Stomach (tissue), 9 donors: ENCODE measurements around the gene EGFL7. TPM values are rescaled to one million over a fixed set of nuclear protein-coding genes. Genes with fewer than 3 reads are reported as not detected.

Experiments used
- DNase-seq, 2 donors: peaks; one replicate each; pipeline versions ENCODE4 v3.0.0 to v3.0.0-alpha.2; 2013 to 2019
- H3K27ac ChIP-seq, 5 donors: fragments of 200-600 bp in 4 of 5; sonication (generic) in 4 of 5; one replicate each; pipeline ENCODE4 v1.5.1; 2013 to 2019; ENCODE audit warnings: mild to moderate bottlenecking in 1 of 5, moderate library complexity in 1 of 5
- H3K27me3 ChIP-seq, 3 donors: fragments of 200-600 bp; sonication (generic); one replicate each; pipeline ENCODE4 v1.5.1; 2017 to 2019; ENCODE audit warnings: mixed run types in 1 of 3
- H3K36me3 ChIP-seq, 4 donors: fragments of 200-600 bp; sonication (generic); 1 replicate in 3 of 4; 2 replicates in 1 of 4; pipeline ENCODE4 v1.5.1; 2016 to 2019
- H3K4me1 ChIP-seq, 4 donors: fragments of 200-600 bp; sonication (generic); one replicate each; pipeline ENCODE4 v1.5.1; 2016 to 2019
- H3K4me3 ChIP-seq, 4 donors: fragments of 200-600 bp; sonication (generic) in 3 of 4; one replicate each; pipeline ENCODE4 v1.5.1; 2016 to 2019; ENCODE audit warnings: mild to moderate bottlenecking in 1 of 4
- H3K9me3 ChIP-seq, 4 donors: fragments of 200-600 bp; sonication (generic); one replicate each; pipeline ENCODE4 v1.5.1; 2016 to 2019
- EP300 ChIP-seq: sonication (generic); formaldehyde crosslinking; IDR thresholded peaks from one replicate; pipeline ENCODE4 v1.6.1; 2017; ENCODE audit warnings: antibody characterized with exemption
- POLR2A ChIP-seq, 4 donors: fragments of 450-650 bp; IDR thresholded peaks; one replicate each; pipeline ENCODE4 v1.6.1; 2016; ENCODE audit warnings: antibody characterized with exemption in 4 of 4, control low read depth in 2 of 4, mild to moderate bottlenecking in 1 of 4, moderate library complexity in 1 of 4
- POLR2AphosphoS5 ChIP-seq, 3 donors: sonication (generic); formaldehyde crosslinking; IDR thresholded peaks; one replicate each; pipeline ENCODE4 v1.6.1; 2016; ENCODE audit warnings: antibody characterized with exemption in 3 of 3
- WGBS, 5 donors: extraction: QIAGEN DNeasy Blood & Tissue Kit in 3 of 5; methylation state at CpG; one replicate each; pipeline versions ENCODE4 v1.1.5 to v1.1.7; 2013 to 2018; 5-methylcytosine and 5-hydroxymethylcytosine counted together
- intact Hi-C: fragments of 100-400 bp; cut with DNase I; formaldehyde crosslinking; loops from one replicate; pipeline ENCODE4 v1.15.1; 2023; ENCODE audit warnings: low total_unique reads
- polyA plus RNA-seq, 3 donors: library from polyadenylated mRNA; stranded (reverse); fragments of 200-250 nt; gene quantifications; one replicate each; pipeline ENCODE4 v1.2.3, GENCODE V29; 2013
- total RNA-seq, 5 donors: library from RNA; depleted of rRNA; stranded (reverse); fragments of >200 nt; gene quantifications; one replicate each; pipeline versions ENCODE4 v1.1.0 to v1.2.3, GENCODE V29; 2014 to 2016
- TF ChIP-seq, protein P1 (sequence below), 7 experiments: fragments of 450-650 bp in 4 of 7; fragments of 200-600 bp in 3 of 7; sonication (generic) in 3 of 7; IDR thresholded peaks; one replicate each; pipeline ENCODE4 v1.5.1; 2016 to 2019; ENCODE audit warnings: antibody characterized with exemption in 7 of 7, control low read depth in 2 of 7, mild to moderate bottlenecking in 1 of 7
- donor health status: healthy with polysubstance abuse.
- donor health status: Bipolar disorder and iron deficiency.
- donor health status: healthy.

The EGFL7 gene
- total and polyA plus RNA-seq, 8 donors: 20.9 to 1,085 (median 52.2) TPM

DNA sequence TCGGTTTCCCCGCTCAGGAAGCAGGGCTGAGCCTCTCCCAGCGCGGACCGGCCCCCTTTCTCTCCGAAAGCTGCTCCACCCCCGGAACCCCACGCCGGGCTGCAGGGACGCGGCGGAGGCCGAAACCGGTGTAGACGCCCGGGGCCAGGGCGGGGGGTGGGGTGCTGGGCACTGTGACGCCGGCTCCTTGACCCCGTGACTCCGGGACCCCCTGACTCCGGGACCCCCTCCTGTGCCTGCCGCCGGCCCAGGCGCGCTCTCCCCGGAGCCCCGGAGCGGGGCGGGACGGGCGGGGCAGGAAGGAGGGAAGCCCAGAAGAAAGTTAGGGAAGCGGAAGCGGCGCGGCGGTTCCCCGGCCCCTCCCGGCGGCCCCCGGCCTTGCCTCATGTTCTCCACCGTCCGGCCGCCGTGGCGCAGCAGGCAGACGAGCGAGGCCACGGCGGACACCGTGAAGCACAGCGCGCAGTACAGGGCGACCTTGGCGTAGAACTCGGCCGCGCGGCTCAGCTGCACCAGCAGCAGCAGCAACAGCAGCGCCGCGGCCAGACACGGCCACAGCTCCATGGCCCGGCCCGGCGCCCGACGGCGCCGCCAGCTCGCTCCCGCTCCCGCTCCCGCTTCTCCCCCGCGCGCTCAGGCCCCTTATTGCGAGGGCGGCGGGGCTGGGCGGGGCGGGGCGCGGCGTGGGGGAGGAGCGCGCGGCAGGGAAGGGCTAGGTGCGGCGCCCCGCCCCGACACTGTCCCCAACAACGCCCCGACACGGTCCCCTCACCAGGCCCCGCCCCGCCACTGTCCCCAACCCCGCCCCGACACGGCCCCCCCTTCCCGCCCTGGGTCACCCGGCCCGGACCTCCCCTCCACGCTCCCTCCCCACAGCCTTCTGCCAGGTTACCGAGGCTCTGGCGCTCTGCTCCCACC, 24.3 kb downstream of the EGFL7 start, which contains the start of gene AGPAT2:
Gene AGPAT2 (minus strand): TSS at position 664 of the 918 bp plus-strand sequence. CDS start 100 bp downstream, at position 564.
- peaks cover 37 to 82% (median 73%) of the 10 kb centered on the region in 4 donors for H3K4me1 ChIP-seq
- peaks cover 0 to 11% (median 7%) of the 10 kb centered on the region in 4 donors for H3K36me3 ChIP-seq
- no peaks in the 10 kb centered on the region for H3K9me3 ChIP-seq
- peak; percentile 90 to 91 for DNase-seq
- 0 to 1% (median 1%) methylated on average over 24 to 102 of the region's 106 CpGs for WGBS, 5 donors
- intact Hi-C loops: no loop called here
- H3K4me3 ChIP-seq: peak within 1 kb of the TSS; percentile 63 to 96 (median 78)
- no peaks in the 10 kb centered on the region for H3K27me3 ChIP-seq
- H3K27ac ChIP-seq: peak within 1 kb of the TSS; percentile 86 to 95 (median 91)
- TF ChIP-seq, protein P1, sequence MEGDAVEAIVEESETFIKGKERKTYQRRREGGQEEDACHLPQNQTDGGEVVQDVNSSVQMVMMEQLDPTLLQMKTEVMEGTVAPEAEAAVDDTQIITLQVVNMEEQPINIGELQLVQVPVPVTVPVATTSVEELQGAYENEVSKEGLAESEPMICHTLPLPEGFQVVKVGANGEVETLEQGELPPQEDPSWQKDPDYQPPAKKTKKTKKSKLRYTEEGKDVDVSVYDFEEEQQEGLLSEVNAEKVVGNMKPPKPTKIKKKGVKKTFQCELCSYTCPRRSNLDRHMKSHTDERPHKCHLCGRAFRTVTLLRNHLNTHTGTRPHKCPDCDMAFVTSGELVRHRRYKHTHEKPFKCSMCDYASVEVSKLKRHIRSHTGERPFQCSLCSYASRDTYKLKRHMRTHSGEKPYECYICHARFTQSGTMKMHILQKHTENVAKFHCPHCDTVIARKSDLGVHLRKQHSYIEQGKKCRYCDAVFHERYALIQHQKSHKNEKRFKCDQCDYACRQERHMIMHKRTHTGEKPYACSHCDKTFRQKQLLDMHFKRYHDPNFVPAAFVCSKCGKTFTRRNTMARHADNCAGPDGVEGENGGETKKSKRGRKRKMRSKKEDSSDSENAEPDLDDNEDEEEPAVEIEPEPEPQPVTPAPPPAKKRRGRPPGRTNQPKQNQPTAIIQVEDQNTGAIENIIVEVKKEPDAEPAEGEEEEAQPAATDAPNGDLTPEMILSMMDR (IDR thresholded peaks at IDR 0.05): no peak
- TF ChIP-seq POLR2A (IDR thresholded peaks at IDR 0.05): no peak
- TF ChIP-seq POLR2AphosphoS5 (IDR thresholded peaks at IDR 0.05): peak in 2 of 3 donors; percentile 42 to 68

DNA sequence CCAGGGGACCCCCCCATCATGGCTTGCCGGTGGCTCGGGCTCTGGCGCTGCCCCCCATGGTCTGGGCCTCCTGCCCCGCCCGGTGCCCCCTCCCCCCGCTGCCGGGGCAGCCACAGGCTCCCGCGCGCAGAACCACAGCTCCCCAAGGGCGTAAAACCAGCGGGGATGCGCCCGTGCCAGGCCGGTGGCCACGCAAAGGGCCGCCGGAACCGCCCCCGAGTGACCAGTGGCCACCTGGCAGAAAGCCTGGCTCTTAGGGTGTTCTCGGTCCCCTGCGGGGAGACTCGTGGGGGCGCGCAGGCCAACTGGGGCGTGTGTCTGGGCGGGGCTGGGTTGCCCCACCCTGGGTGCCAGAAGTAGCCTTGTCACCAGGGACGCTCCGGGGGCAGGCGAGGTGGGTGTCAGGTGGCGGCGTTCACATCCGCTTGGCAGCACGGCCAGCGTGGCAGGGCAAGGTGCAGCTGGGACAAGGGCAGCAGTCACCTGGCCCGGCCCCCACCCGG, 25.1 kb downstream of the EGFL7 start:
- Histone ChIP-seq H3K9me3 (no peaks in the 10 kb centered on the region), H3K27me3 (no peaks in the 10 kb centered on the region), H3K4me3 (peak overlapping the region; percentile 63 to 96 (median 78)), H3K36me3 (peaks cover 0 to 11% (median 7%) of the 10 kb centered on the region in 4 donors), H3K27ac (peak overlapping the region; percentile 71 to 95 (median 91)), H3K4me1 (peaks cover 37 to 82% (median 78%) of the 10 kb centered on the region in 4 donors)
- intact Hi-C loops: no loop called here
- 12 to 27% (median 14%) methylated on average over 6 to 37 of the region's 37 CpGs for WGBS, 5 donors
- TF ChIP-seq, protein P1 (IDR thresholded peaks at IDR 0.05): no peak
- TF ChIP-seq POLR2AphosphoS5 (IDR thresholded peaks at IDR 0.05) (no peak), EP300 (no peak), POLR2A (IDR thresholded peaks at IDR 0.05) (no peak)
- peak; percentile 70 to 89 for DNase-seq

- Histone ChIP-seq H3K4me1 (peaks cover 41 to 88% (median 84%) of the 10 kb centered on the region in 4 donors), H3K27ac (peak overlapping the region; percentile 71 to 95 (median 91)), H3K27me3 (no peaks in the 10 kb centered on the region), H3K4me3 (peak overlapping the region in 1 of 4 donors; percentile 96), H3K36me3 (peaks cover 0 to 5% (median 5%) of the 10 kb centered on the region in 4 donors), H3K9me3 (no peaks in the 10 kb centered on the region)
- intact Hi-C loops: no loop called here
- WGBS, 5 donors: 57 to 69% (median 66%) methylated on average over 13 to 21 of the region's 21 CpGs
- no peak for DNase-seq
- TF ChIP-seq EP300: no peak
Measured at GRCh38 chr9:136688274-136689107, 25.8 kb downstream of the EGFL7 start.

DNA sequence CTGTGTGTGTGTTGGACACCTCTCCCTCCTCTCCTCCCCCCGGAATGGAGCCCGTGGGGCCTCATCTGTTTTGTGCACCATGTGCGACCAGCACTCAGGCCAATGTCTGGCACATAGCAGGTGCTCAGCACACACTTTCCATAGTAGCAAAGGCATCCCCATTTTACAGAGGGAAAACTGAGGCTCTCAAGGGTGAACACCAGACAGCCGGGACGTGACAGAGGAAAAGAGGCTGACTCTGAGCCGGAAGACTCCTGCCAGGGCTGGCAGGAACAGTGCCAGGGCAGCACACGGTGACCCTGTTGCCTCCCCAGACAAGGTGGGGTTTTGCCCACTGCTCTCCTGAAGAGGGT, 26.4 kb downstream of the EGFL7 start:
- H3K9me3 ChIP-seq: no peaks in the 10 kb centered on the region
- DNase-seq: no peak
- no peak for TF ChIP-seq POLR2AphosphoS5 (IDR thresholded peaks at IDR 0.05)
- no peak for TF ChIP-seq EP300
- no peak for TF ChIP-seq POLR2A (IDR thresholded peaks at IDR 0.05)
- TF ChIP-seq, protein P1 (IDR thresholded peaks at IDR 0.05): no peak
- H3K27me3 ChIP-seq: no peaks in the 10 kb centered on the region
- H3K4me3 ChIP-seq: no peak overlapping the region
- peaks cover 0 to under 1% (median 0%) of the 10 kb centered on the region in 4 donors for H3K36me3 ChIP-seq
- H3K4me1 ChIP-seq: peaks cover 47 to 89% (median 86%) of the 10 kb centered on the region in 4 donors
- 63 to 87% (median 80%) methylated on average over 7 of the region's 7 CpGs for WGBS, 5 donors
- peak overlapping the region in 4 of 5 donors; percentile 22 to 95 (median 91) for H3K27ac ChIP-seq
- intact Hi-C loops: no loop called here
